IPS-18a (cell line): ENCODE results near the gene RITA1.

Source experiments
- H3K27ac ChIP-seq: one replicate; pipeline ENCODE4 v1.5.1; 2013; ENCODE audit warnings: low read length
- H3K27me3 ChIP-seq: one replicate; pipeline ENCODE4 v1.6.1; 2013; ENCODE audit warnings: mild to moderate bottlenecking, low read length; ENCODE audit not compliant: control insufficient read depth, insufficient read depth
- H3K36me3 ChIP-seq: one replicate; pipeline ENCODE4 v1.6.1; 2013; ENCODE audit warnings: low read depth, low read length; ENCODE audit not compliant: control insufficient read depth
- H3K4me1 ChIP-seq: one replicate; pipeline ENCODE4 v1.6.1; 2013; ENCODE audit warnings: low read depth, low read length; ENCODE audit not compliant: control insufficient read depth
- H3K4me3 ChIP-seq: one replicate; pipeline ENCODE4 v1.5.1; 2013; ENCODE audit warnings: low read length
- H3K9ac ChIP-seq: one replicate; pipeline ENCODE4 v1.6.1; 2013; ENCODE audit warnings: mild to moderate bottlenecking, low read length, moderate library complexity
- H3K9me3 ChIP-seq: one replicate; pipeline ENCODE4 v1.6.1; 2013; ENCODE audit warnings: low read depth, low read length; ENCODE audit not compliant: control insufficient read depth

The RITA1 gene

DNA sequence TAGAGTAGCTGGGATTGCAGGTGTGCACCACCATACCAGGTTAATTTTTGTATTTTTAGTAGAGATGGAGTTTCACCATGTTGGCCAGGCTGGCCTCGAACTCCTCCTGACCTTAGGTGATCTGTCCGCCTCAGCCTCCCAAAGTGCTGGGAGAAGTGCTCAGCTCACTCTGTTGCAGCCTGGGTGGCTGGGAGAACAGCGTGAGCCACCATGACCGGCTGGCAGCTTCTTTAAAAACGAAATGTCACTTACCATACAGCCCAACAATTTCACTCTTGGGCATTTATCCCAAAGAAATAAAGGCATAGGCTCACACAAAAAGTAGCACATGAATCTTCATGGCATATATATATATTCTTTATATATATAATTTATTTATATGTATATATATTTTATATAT is 40.7 kb upstream of the RITA1 start:
- Histone ChIP-seq H3K4me1 (peaks cover 2% of the 10 kb centered on the region), H3K36me3 (no peaks in the 10 kb centered on the region), H3K4me3 (no peak overlapping the region), H3K9ac (no peak overlapping the region), H3K27ac (no peak overlapping the region), H3K9me3 (no peaks in the 10 kb centered on the region), H3K27me3 (peaks cover under 1% of the 10 kb centered on the region)

DNA sequence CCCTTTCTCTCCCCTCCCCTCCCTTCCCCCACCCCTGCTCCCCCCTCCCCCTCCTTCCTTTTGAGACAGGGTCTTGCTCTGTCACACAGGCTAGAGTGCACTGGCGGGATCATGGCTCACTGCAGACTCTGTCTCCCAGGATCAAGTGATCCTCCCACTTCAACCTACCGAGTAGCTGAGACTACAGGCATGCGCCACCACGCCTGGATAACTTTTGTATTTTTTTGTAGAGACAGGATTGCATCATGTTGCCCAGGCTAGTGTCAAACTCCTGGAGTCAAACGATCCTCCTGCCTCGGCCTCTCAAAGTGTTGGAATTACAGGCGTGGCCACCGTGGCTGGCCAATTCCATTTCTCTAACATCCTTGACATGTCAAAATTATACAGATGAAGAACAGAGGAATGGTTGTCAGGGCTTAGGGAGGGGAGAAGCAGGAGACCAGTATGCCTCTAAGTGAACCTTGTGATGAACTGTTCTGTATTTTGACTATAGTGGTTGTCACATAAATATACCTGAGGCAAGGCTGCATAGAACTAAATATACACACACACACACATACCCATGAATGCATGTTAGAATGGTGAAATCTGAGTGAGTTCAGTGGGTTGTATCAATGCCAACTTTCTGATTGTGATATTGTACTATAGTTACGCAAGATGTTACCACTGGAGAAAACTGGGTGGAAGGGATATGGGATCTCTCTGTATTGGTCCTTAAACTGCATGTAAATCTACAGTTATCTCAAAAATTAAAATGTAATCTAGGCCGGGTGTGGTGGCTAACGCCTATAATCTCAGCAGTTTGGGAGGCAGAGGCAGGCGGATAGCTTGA is 39.6 kb upstream of the RITA1 start:
- peaks cover 7% of the 10 kb centered on the region for H3K27me3 ChIP-seq
- no peaks in the 10 kb centered on the region for H3K9me3 ChIP-seq
- H3K4me3 ChIP-seq, result no peak overlapping the region
- no peak overlapping the region for H3K27ac ChIP-seq
- H3K4me1 ChIP-seq, result peaks cover 6% of the 10 kb centered on the region
- no peak overlapping the region for H3K9ac ChIP-seq
- H3K36me3 ChIP-seq, result no peaks in the 10 kb centered on the region

DNA sequence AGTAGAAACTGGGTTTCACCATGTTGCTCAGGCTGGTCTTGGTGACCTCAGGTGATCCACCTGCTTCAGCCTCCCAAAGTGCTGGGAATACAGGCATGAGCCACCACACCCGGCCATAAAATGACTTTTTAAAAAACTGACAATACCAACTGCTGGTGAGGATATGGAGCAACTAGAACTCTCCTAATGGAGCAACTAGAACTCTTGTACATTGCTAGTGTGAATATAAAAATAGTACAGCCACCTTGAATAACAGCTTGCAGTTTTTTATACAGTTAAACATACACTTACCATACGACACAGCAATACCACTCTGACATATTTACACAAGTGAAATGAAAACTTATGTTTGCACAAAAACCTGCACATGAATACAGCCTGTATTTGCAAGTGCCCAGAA is 38.5 kb upstream of the RITA1 start:
- no peak overlapping the region for H3K4me3 ChIP-seq
- no peak overlapping the region for H3K9ac ChIP-seq
- H3K27me3 ChIP-seq, result peaks cover 15% of the 10 kb centered on the region
- H3K4me1 ChIP-seq, result peaks cover 6% of the 10 kb centered on the region
- H3K36me3 ChIP-seq, result no peaks in the 10 kb centered on the region
- no peak overlapping the region for H3K27ac ChIP-seq
- no peaks in the 10 kb centered on the region for H3K9me3 ChIP-seq

DNA sequence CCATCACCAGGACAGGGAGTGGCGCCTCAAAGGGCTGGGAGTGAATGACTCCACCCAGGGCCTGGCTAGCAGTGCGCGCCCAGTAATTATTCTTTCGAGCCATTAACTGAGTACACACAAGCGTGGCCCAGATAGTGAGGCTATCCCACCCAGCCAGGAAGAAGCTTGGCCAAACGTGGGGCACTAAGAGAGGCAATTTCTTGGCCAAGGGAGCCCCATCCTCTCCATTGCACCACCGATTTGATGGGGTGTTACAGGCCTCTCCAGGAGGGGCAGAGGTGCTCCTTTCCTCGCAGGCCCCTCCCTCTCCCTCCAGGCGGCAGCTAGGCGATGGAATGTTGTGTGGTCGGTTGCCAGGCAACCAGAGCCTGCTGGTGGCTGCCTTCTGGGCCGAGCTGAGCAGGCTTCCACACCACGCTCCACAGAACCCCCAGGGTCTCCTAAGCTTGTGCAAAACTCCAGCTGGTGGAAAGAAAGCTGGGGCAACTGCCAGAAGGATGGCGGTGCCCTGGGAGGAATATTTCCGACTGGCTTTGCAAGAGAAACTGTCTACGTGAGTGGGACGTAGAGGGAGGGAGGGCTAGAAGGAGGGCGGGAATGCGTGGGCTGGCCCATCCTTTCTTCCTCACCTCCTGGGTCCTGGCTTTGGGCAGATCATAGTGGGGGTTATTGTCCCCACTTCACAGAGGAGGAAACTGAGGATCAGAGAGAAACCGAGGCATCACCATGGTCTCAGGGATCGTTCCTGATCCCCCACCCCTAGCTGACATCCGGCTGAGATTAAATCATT is 36.0 kb upstream of the RITA1 start, which contains the start of gene CFAP73:
TSS of gene CFAP73 (plus strand) at position 364 of the 790 bp plus-strand sequence. CDS start at position 498, 134 bp downstream.
- Histone ChIP-seq H3K9me3 (no peaks in the 10 kb centered on the region), H3K4me3 (peak within 1 kb of the TSS; percentile 42), H3K27me3 (peaks cover 40% of the 10 kb centered on the region), H3K4me1 (peaks cover 6% of the 10 kb centered on the region), H3K27ac (no peak within 1 kb of the TSS), H3K9ac (peak within 1 kb of the TSS; percentile 56), H3K36me3 (no peaks in the 10 kb centered on the region)

DNA sequence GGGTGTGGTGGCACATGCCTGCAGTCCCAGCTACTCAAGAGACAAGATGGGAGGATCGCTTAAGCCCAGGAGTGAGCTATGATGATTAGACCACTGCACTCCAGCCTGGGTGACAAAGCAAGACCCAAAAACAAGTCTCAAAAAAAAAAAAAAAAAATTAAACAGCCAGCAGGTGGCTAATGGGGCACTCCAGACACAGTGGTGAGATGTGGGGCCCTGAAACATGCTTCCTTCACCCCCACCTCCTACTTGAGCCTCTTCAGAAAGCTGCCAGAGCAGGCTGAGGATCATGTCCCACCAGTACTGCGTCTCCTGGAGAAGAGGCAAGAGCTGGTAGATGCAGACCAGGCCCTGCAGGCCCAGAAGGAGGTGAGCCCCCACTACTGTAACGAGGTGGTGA is 33.9 kb upstream of the RITA1 start:
- no peaks in the 10 kb centered on the region for H3K9me3 ChIP-seq
- H3K36me3 ChIP-seq, result no peaks in the 10 kb centered on the region
- peaks cover 6% of the 10 kb centered on the region for H3K4me1 ChIP-seq
- no peak overlapping the region for H3K9ac ChIP-seq
- peaks cover 61% of the 10 kb centered on the region for H3K27me3 ChIP-seq
- no peak overlapping the region for H3K4me3 ChIP-seq
- H3K27ac ChIP-seq, result no peak overlapping the region

DNA sequence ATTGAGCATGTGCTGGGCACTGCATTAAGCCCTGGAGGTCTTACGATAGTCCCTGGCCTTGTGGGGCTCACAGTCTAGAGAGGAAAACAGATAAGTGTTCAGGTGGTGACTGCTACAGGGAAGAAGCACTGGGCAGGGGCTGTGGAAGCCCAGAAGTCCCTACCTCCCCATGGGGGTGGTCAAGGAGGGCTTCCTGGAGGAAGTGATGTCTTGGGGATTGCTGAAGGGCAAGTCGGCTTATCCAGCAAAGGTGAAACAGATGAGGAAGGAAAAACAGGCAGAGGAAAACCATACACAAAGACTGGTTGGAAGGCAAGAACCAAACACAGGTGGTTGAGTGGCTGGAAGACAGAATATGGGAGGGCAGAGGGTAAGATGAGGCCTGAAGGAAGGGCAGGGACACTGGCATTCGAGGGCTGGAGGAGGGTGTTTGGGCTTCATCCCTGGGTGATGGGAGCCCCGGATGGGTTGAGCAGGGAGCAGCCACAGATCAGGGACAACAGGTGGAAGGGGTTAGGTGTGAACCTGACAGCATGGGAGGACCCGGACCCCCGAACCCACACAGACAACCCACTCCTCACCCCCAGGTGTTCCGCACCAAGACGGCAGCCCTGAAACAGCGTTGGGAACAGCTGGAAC is 33.2 kb upstream of the RITA1 start:
- Histone ChIP-seq H3K9ac (no peak overlapping the region), H3K27ac (no peak overlapping the region), H3K9me3 (no peaks in the 10 kb centered on the region), H3K4me3 (peak overlapping the region; percentile 56), H3K36me3 (no peaks in the 10 kb centered on the region), H3K4me1 (peaks cover 6% of the 10 kb centered on the region), H3K27me3 (peaks cover 65% of the 10 kb centered on the region)

DNA sequence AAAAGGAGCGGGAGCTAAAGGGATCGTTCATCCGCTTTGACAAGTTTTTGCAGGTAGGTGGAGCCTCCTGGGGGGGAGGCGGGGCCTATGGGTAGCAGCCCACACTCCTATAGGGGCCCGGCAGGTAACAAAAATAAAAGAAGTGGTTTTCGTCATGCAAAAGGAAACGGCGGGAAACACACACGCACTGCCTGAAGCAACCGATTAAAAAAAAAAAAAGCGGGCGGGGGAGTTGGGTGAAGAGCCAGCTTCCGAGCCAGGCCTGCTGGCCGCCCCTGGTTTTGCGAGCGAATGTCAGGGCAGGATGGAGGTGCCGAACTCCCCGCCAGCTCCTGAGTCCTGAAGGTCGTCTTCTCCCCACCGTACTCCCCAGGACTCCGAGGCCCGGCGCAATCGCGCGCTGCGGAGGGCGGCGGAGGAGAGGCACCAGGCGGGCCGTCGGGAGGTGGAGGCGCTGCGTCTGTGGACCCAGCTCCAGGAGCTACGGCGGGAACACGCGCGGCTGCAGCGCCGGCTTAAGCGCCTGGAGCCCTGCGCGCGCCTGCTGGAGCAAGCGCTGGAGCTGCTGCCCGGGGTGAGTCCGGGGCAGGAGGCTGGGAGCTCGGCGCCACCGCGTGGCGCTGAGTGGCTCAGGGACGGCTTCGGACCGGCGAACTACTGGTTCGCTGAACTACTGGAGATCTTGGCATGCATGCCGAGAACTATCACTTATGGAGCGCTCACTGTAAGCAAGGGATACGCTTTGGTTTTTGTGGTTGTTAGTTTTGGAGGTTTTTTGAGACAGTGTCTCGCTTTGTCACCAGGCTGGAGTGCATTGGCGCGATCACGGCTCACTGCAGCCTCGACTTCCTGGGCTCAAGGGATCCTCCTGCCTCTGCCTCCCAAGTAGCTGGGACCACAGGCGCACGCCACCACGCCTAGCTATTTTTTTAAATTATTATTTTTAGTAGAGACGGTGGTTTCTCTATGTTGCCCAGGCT is 32.4 kb upstream of the RITA1 start:
- Histone ChIP-seq H3K9me3 (no peaks in the 10 kb centered on the region), H3K27ac (no peak overlapping the region), H3K9ac (peak overlapping the region; percentile 42), H3K27me3 (peaks cover 65% of the 10 kb centered on the region), H3K4me1 (peaks cover 6% of the 10 kb centered on the region), H3K4me3 (peak overlapping the region; percentile 56), H3K36me3 (peaks cover 2% of the 10 kb centered on the region)

DNA sequence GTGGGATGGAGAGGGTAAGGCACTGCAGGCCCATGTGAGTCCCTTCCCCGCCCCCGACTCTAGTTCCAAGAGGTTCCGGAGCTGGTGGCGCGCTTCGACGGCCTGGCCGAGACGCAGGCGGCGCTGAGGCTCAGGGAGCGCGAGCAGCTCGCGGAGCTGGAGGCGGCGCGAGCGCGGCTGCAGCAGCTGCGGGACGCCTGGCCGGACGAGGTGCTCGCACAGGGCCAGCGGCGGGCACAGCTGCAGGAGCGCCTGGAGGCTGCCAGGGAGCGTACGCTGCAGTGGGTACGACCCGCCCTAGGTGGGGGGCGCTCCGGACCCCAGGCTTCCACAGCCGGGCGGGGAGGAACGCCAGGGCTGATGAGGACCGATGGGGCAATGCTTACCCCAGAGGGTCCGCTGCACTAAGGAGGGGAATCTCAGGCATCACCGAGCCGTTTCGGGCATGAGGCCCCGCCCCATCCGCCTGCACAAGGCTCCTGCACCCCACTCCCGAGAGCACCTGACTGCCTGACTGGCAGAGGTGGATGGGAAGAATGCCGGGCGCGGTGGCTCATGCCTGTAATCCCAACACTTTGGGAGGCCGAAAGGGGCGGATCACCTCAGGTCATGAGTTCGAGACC is 31.1 kb upstream of the RITA1 start:
- H3K27me3 ChIP-seq, result peaks cover 65% of the 10 kb centered on the region
- no peaks in the 10 kb centered on the region for H3K9me3 ChIP-seq
- H3K27ac ChIP-seq, result no peak overlapping the region
- peaks cover 14% of the 10 kb centered on the region for H3K36me3 ChIP-seq
- H3K9ac ChIP-seq, result no peak overlapping the region
- peak overlapping the region; percentile 26 for H3K4me3 ChIP-seq
- H3K4me1 ChIP-seq, result peaks cover 6% of the 10 kb centered on the region

DNA sequence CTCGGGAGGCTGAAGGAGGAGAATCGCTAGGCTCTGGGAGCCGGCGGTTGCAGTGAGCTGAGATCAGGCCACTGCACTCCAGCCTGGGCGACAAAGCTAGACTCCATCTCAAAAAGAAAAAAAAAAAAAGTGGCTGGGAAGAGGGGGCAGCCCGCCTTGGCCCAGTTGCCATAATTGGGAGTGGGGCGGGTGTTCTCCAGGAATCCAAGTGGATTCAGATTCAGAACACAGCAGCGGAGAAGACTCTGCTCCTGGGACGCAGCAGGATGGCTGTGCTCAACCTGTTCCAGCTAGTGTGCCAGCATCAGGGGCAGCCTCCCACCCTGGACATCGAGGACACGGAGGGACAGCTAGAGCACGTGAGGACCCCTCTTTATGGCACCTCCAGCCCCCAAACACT is 30.5 kb upstream of the RITA1 start:
- Histone ChIP-seq H3K27me3 (peaks cover 62% of the 10 kb centered on the region), H3K4me1 (peaks cover 2% of the 10 kb centered on the region), H3K27ac (no peak overlapping the region), H3K36me3 (peaks cover 20% of the 10 kb centered on the region), H3K9me3 (no peaks in the 10 kb centered on the region), H3K9ac (no peak overlapping the region), H3K4me3 (no peak overlapping the region)

DNA sequence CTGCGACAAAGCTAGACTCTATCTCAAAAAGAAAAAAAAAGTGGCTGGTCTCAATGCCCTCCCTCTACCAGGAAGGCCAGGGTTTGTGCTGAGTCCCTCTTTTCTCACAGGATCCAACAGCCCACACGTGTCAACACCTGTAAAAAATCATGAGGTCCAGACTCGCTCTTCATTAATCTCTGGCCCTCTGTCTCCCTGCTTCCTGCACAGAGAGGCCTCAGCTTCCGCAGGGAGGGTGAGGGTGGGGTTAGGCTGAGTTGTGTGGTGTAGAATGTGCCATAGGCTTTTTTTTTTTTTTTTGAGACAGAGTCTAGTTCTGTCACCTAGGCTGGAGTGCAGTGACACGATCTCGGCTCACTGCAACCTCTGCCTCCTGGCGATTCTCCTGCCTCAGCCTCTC is 29.9 kb upstream of the RITA1 start:
- Histone ChIP-seq H3K4me3 (no peak overlapping the region), H3K27ac (no peak overlapping the region), H3K36me3 (peaks cover 26% of the 10 kb centered on the region), H3K27me3 (peaks cover 57% of the 10 kb centered on the region), H3K9ac (no peak overlapping the region), H3K9me3 (no peaks in the 10 kb centered on the region), H3K4me1 (no peaks in the 10 kb centered on the region)
